ENCODE results near the gene HES2.
"Not testable (repeated sequence)": the region's sequence is repeated elsewhere in the genome, so short reads cannot be mapped to it uniquely, and the experiment has no call there.

HES2 gene

GRCh38 chr1:6461538-6462411, 42.1 kb upstream of the HES2 start:
- peak overlapping the region; percentile 72 for H3K4me3 Mint-ChIP-seq
- no peaks in the 10 kb centered on the region for H3K9me3 Mint-ChIP-seq
- H3K36me3 Mint-ChIP-seq (ENCODE audit: insufficient read depth) = peaks cover 16% of the 10 kb centered on the region
- ATAC-seq (replicated peaks; ENCODE audit: extremely low read depth, poor library complexity, severe bottlenecking) (no peak), DNase-seq (ENCODE audit: low spot score in 2 of 2) (no peak)
- H3K4me1 Mint-ChIP-seq = peaks cover 28% of the 10 kb centered on the region
- peak overlapping the region; percentile 74 for H3K27ac Mint-ChIP-seq (ENCODE audit: low read depth)
- peaks cover 19% of the 10 kb centered on the region for H3K27me3 Mint-ChIP-seq

GRCh38 chr1:6461051-6461530, 41.4 kb upstream of the HES2 start:
- Mint-ChIP-seq H3K4me1 (peaks cover 28% of the 10 kb centered on the region), H3K4me3 (peak overlapping the region; percentile 72), H3K9me3 (no peaks in the 10 kb centered on the region), H3K36me3 (ENCODE audit: insufficient read depth) (peaks cover 16% of the 10 kb centered on the region), H3K27ac (ENCODE audit: low read depth) (peak overlapping the region; percentile 93), H3K27me3 (peaks cover 24% of the 10 kb centered on the region)
- DNase-seq (ENCODE audit: low spot score in 2 of 2) = no peak
- ATAC-seq (replicated peaks; ENCODE audit: extremely low read depth, poor library complexity, severe bottlenecking) = no peak

- peaks cover 28% of the 10 kb centered on the region for H3K4me1 Mint-ChIP-seq
- H3K27ac Mint-ChIP-seq (ENCODE audit: low read depth) = peak overlapping the region; percentile 93
- peaks cover 24% of the 10 kb centered on the region for H3K27me3 Mint-ChIP-seq
- ATAC-seq (replicated peaks; ENCODE audit: extremely low read depth, poor library complexity, severe bottlenecking) (peak; percentile 87), DNase-seq (ENCODE audit: low spot score in 2 of 2) (peak; percentile 69 to 81)
- H3K36me3 Mint-ChIP-seq (ENCODE audit: insufficient read depth) = peaks cover 16% of the 10 kb centered on the region
- peak overlapping the region; percentile 72 for H3K4me3 Mint-ChIP-seq
- no peaks in the 10 kb centered on the region for H3K9me3 Mint-ChIP-seq
These were observed 40.8 kb upstream of the HES2 start for GRCh38 chr1:6460301-6461050.

GRCh38 chr1:6459850-6460265, 40.1 kb upstream of the HES2 start:
- H3K4me3 Mint-ChIP-seq = peak overlapping the region; percentile 72
- H3K9me3 Mint-ChIP-seq = no peaks in the 10 kb centered on the region
- peaks cover 28% of the 10 kb centered on the region for H3K4me1 Mint-ChIP-seq
- H3K27me3 Mint-ChIP-seq = peaks cover 23% of the 10 kb centered on the region
- DNase-seq (ENCODE audit: low spot score in 2 of 2) = no peak
- peaks cover 16% of the 10 kb centered on the region for H3K36me3 Mint-ChIP-seq (ENCODE audit: insufficient read depth)
- ATAC-seq (replicated peaks; ENCODE audit: extremely low read depth, poor library complexity, severe bottlenecking) = peak; percentile 7
- H3K27ac Mint-ChIP-seq (ENCODE audit: low read depth) = peak overlapping the region; percentile 93

- Mint-ChIP-seq H3K27me3 (peaks cover 29% of the 10 kb centered on the region), H3K9me3 (no peaks in the 10 kb centered on the region), H3K4me3 (no peak overlapping the region), H3K27ac (ENCODE audit: low read depth) (no peak overlapping the region), H3K4me1 (peaks cover 19% of the 10 kb centered on the region), H3K36me3 (ENCODE audit: insufficient read depth) (peaks cover 9% of the 10 kb centered on the region)
- no peak for ATAC-seq (replicated peaks; ENCODE audit: extremely low read depth, poor library complexity, severe bottlenecking)
- DNase-seq (ENCODE audit: low spot score in 2 of 2) = no peak
These were observed 37.2 kb upstream of the HES2 start for GRCh38 chr1:6456800-6457466.

GRCh38 chr1:6455752-6456520, 36.2 kb upstream of the HES2 start:
- not testable (repeated sequence) for H3K36me3 Mint-ChIP-seq (ENCODE audit: insufficient read depth); H3K27ac Mint-ChIP-seq (ENCODE audit: low read depth); ATAC-seq (replicated peaks; ENCODE audit: extremely low read depth, poor library complexity, severe bottlenecking); H3K4me3 Mint-ChIP-seq; DNase-seq (ENCODE audit: low spot score in 2 of 2); H3K9me3 Mint-ChIP-seq
- Mint-ChIP-seq H3K4me1 (peaks cover 18% of the 10 kb centered on the region), H3K27me3 (peaks cover 34% of the 10 kb centered on the region)

GRCh38 chr1:6454856-6455751, 35.4 kb upstream of the HES2 start:
- ATAC-seq (replicated peaks; ENCODE audit: extremely low read depth, poor library complexity, severe bottlenecking) (peak; percentile 32), DNase-seq (ENCODE audit: low spot score in 2 of 2) (no peak)
- peaks cover 42% of the 10 kb centered on the region for H3K27me3 Mint-ChIP-seq
- no peak overlapping the region for H3K4me3 Mint-ChIP-seq
- no peak overlapping the region for H3K27ac Mint-ChIP-seq (ENCODE audit: low read depth)
- no peaks in the 10 kb centered on the region for H3K9me3 Mint-ChIP-seq
- peaks cover 3% of the 10 kb centered on the region for H3K36me3 Mint-ChIP-seq (ENCODE audit: insufficient read depth)
- peaks cover 9% of the 10 kb centered on the region for H3K4me1 Mint-ChIP-seq

- not testable (repeated sequence) for H3K9me3 Mint-ChIP-seq; H3K4me3 Mint-ChIP-seq; DNase-seq (ENCODE audit: low spot score in 2 of 2); H3K27ac Mint-ChIP-seq (ENCODE audit: low read depth); H3K4me1 Mint-ChIP-seq; H3K36me3 Mint-ChIP-seq (ENCODE audit: insufficient read depth); ATAC-seq (replicated peaks; ENCODE audit: extremely low read depth, poor library complexity, severe bottlenecking)
- H3K27me3 Mint-ChIP-seq = peaks cover 52% of the 10 kb centered on the region
These were observed 34.5 kb upstream of the HES2 start for GRCh38 chr1:6453895-6454855.

- Mint-ChIP-seq H3K9me3 (no peaks in the 10 kb centered on the region), H3K4me1 (peaks cover 14% of the 10 kb centered on the region), H3K36me3 (ENCODE audit: insufficient read depth) (peaks cover 3% of the 10 kb centered on the region), H3K27ac (ENCODE audit: low read depth) (no peak overlapping the region), H3K27me3 (peaks cover 54% of the 10 kb centered on the region), H3K4me3 (no peak overlapping the region)
- no peak for ATAC-seq (replicated peaks; ENCODE audit: extremely low read depth, poor library complexity, severe bottlenecking)
- no peak for DNase-seq (ENCODE audit: low spot score in 2 of 2)
These were observed 31.2 kb upstream of the HES2 start for GRCh38 chr1:6450943-6451373.

GRCh38 chr1:6450486-6450885, 30.8 kb upstream of the HES2 start:
- not testable (repeated sequence) for H3K9me3 Mint-ChIP-seq; ATAC-seq (replicated peaks; ENCODE audit: extremely low read depth, poor library complexity, severe bottlenecking); DNase-seq (ENCODE audit: low spot score in 2 of 2); H3K4me3 Mint-ChIP-seq; H3K27ac Mint-ChIP-seq (ENCODE audit: low read depth); H3K36me3 Mint-ChIP-seq (ENCODE audit: insufficient read depth)
- H3K4me1 Mint-ChIP-seq = peaks cover 14% of the 10 kb centered on the region
- peaks cover 58% of the 10 kb centered on the region for H3K27me3 Mint-ChIP-seq

Data from central memory CD8-positive, alpha-beta T cell (primary cell).